CD4-positive, alpha-beta T cell treated with Interleukin-15 for 1 hour (primary cell): ENCODE measurements around the gene ABLIM1.

Source experiments
- DNase-seq: peaks from one replicate; pipeline ENCODE4 v3.0.0-alpha.2; 2020

The ABLIM1 gene

DNA sequence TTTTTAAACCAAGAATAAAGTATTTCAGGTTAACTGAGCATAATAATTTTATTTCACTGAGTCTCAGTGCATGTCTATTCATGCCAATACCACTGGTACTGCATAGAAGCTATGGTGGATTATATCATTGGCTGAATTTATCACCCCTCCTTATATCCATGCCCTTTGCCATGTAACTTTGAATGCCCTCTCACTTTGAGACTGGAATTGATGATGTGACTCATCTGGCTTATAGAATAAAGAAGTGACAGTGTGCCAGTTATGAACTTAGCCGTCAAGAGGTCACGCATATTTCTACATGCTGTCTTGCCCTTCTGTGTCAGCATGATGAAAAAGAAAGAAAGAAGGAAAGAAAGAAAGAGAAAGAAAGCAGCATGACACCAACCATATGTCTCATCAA, 20.7 kb upstream of the ABLIM1 start:
- DNase-seq: no peak

DNA sequence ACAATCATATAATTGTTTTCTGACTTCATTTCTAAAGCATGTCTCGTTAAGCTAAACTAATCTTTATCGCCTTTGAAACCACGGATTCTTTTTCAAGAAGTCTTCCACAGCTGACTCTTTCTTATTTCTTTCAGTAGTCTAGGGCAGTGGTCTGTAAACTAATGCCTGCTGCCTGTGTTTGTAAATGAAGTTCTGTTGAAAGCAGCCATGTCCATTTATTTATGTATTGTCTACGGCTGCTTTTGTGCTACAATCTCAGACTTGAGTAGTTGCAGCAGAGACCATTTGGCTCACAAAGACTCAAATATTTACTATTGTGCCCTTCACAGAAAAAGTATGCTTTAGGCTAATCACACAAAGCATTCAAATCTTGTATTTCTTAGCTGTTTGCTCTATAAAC, 20.3 kb upstream of the ABLIM1 start:
- DNase-seq: no peak

DNA sequence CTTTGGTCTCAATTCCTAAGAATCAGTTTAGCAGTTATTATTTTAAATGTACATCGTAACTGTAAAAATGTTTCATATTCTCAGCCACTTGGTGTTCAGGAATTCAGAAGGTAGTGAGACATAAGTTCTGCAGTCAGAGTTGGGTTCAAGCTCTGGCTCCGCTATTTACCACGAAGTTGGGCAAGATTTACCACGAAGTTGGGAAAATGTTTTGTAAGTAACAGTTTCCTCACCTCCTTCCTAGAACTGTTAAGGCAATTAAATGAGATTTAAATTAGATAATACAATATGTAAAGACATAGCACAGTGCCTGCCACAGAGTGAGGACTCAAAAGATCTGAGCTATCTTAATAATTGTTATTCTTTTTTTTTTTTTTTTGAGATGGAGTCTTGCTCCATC, 16.3 kb upstream of the ABLIM1 start:
- DNase-seq: no peak

DNA sequence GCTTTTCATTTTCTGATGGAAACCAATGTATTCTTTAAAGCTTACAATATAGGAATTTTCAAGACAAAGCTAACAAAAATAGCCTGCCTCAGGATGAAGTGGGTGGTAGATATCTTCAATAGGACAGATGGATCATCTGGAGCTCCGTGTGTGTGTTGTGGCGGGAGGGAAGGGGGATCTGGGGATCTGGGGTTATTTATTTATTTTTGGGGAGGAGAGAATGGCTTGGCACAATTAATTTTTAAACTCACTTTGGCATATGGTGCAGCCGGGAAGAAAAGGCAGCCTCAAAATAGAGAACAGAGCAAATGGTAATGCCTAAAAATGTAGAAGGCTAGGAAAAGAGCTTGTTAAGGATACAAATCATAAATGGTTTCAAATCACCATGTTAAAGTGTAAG, 11.6 kb upstream of the ABLIM1 start:
- DNase-seq: no peak

DNA sequence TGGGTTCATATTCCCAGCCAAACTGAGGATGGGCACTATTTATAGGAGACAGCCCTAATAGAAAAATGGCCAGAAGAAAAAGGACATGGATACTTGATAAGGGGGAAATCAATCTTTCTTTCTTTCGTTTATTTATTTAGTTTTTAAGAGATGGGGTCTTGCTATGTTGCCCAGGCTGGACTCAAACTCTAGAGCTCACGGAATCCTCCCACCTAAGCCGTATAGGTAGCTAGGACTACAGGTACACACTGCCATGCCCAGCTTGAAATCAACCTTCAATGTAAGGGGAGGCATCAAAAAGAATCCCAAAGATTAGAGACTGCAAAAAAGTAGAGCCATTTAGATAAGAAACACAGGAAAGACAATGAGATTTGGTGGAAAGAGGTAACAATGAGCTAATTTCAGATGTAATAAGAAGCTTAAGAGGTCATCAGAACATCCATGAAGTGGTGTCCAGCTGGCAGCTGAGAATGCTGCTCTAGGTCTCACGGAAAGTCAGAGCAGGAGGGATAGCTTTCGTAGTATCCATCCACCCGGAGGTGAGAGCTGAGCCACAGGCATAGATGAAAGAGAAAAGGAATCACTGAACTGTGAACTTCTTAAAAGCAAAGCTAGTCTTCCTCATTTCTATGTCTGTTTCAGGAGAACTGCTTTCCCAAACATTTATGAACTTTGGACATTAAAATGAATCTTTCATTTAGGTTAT, 10.5 kb upstream of the ABLIM1 start:
- DNase-seq: no peak

DNA sequence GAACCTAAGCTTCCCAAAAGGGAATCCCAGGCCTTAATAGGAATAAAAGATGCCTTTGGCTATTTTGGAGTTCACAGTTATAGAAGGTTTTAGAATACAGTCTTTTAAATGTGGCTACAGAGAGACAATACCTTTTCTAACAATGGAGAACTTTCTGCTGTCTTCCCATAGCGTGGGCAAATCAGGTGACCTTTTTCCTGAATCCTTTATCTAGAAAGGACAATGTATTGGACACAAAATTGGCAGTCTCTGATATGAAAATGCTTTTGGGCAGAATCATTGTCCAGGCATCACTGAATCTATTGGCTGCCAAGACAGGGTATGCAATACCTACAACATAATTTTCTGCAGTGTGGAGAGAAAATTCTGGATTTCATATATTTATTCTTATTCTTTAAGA, 7.8 kb upstream of the ABLIM1 start:
- no peak for DNase-seq

DNA sequence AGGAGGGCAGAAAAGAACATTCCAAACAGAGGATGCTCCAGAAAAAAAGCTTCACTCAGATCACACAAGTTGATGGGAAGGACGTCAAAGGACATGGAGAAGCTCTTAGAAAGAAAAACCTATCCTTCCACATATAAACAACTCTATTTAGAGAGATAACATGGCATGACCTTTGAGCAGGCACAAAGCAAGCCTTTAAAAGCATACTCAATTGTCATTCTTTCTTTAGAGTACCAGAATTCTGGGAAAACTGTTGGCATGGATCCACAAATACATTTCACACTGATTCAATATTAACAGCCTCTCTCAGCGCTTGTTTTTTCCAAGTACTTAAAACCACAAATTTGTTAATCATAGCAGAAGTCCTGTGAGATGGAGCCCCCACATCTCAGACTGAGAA, 7.3 kb upstream of the ABLIM1 start:
- no peak for DNase-seq

DNA sequence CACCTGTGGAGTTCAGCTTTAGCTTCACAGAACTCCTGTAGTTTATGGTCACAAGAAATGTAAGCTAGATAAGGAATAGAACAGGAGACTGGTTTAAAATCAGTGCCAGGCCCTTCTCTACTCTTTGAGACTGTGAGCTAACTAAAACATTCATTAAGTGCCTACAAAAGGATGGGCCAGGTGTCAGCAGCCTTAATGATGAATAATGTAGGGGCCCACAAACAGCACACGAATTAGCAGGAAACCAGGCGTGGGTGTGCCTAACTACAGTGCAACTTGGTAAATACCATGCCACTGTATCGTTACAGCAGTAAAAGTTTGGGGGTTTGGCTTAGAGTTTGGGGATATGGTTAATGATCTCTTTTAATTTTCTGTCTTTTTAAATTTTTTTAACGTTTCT, 6.1 kb upstream of the ABLIM1 start:
- no peak for DNase-seq

DNA sequence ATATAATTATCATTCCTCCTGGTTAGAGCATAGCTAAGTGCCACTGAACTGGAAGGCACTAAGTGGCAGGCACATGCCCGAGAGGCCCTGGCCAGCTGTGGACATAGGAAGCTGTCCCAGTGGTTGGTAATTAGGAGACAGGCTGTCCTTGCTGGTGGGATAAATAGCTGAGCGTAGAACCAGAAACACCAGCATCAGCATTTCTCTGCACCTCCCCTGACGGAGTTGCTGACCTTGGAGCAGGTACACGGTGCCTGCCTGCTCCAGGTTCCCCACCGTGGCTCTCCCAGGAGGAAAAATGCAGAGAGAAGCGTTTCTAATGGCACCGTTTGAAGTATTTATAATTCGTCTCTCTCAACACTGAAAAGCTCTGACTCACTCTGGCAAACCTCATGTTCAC, 5.6 kb upstream of the ABLIM1 start:
- DNase-seq: no peak

DNA sequence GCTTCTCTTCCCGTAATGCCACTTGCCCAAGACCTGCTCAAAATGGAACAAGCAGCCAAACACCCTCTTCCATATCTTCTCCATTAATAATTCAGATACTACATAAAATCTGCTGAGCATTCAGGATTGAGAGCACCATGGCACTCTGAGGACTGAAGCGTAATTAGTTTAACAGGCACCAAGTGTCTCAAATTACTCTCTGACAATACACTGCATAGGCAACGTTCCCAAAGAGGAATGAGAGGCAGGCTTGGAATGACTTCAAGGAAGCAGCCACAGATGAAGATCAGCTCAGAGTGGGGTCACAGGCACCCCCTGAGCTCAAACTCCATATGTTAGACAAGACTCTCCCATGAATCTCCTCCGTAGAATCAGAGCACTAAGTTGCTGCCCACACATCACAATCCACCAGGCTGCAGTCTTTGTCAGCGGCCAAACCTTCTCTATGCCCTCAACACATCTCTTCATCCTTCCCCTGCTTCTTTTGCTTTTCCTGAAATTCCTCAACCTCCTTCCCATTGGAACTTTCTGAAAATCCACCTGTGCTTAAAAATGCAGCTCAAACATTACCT, 4.7 kb upstream of the ABLIM1 start:
- no peak for DNase-seq

DNA sequence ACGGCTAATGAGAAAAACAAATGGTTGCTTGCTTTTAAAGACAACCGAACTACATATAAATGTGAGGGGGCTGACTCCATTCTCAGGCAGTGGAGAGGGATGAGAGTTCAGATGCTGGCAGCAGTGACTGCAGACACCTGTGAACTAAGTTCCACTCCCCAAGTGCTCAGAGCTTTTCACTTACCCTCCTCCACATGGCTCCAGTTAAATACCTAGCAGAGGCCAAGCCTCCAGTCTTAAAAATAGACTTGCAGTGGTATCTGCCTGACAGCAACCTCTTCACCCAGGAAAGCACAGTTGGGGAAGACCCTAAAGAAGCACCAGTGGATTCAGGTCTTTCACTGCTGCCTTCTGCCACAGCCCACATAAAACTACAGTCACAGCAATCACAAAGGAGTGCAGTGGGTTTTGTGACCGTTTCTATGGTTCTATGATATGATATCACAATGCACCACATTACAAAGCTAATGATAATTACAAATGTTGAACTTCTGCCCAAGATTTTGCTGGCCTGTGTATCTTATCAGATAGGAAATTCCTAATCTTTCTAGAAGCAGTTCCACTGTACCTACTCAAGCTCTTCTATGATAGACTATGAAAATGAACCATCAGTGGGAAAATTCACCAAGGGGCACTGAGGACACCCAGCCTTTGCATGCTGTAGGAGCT, 3.3 kb upstream of the ABLIM1 start:
- DNase-seq: no peak

DNA sequence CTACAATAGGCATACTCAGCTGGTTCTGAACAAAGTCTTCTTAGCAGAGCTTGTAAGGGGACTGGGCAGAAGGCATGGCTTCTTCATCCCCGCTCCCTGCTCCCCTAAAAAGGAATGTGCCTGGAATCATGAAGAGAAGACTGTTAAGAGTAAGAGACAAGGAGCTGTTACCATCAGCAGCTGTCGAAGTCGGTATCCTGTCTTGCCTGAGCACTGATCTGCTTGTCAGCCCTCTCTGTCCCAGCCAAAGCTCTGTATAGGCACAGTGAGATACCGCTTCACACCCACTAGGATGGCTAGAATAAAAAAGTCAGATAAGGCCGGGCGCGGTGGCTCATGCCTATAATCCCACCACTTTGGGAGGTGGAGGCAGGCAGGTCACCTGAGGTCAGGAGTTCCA, 2.4 kb downstream of the ABLIM1 start:
- DNase-seq: no peak

DNA sequence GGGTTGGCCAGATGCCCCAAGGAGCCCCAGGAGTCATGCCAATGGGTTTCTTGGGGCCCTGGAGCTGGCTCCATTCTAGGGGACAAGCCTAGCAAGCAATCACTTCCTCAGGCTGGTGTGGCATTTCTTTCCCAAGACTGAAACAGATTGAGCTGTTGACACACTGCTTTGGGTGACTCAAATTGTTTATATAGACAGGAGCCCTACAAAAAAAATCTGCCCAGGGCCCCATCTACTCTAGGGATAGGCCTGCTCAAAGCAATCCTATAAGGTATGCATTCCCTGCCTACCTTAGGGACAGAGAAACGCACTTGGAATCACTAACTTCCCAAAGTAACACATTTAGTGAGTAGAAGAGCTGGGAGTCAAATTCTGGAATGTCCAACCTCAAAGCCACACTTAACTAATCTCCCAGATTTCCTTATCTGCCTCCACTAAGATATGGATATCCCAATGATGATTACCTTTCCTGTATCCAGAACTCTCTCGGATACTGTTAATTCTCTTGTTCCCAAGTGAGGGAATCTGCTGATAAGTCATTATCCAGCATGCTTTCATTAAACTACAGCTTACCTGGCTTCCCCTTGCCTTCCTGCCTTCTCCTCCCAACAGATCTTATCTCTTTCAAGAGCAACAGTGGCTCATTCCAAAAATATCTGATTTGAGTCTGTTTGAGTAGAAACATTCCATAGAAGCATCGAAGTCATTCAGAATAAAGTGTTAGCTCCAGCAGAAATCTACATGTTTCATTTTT, 3.1 kb downstream of the ABLIM1 start:
- no peak for DNase-seq

DNA sequence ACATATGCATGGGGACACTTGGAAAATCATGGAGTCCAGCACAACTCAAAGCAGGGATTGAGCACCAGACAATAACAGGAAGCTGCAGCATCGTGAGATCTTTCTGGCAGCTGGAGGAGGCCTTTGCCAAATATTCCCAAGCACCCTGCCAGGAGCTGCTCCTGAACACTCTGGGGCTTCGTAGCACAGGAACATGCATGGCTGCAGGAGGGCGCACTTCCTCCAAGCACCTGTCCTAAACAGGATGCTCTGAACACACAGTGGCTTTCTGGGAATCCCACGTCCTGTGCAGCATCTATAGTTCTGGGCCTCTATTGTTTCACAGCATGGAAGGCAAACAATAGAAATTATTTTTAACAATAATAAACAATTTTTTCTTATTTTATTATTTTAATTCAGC, 4.1 kb downstream of the ABLIM1 start:
- no peak for DNase-seq

DNA sequence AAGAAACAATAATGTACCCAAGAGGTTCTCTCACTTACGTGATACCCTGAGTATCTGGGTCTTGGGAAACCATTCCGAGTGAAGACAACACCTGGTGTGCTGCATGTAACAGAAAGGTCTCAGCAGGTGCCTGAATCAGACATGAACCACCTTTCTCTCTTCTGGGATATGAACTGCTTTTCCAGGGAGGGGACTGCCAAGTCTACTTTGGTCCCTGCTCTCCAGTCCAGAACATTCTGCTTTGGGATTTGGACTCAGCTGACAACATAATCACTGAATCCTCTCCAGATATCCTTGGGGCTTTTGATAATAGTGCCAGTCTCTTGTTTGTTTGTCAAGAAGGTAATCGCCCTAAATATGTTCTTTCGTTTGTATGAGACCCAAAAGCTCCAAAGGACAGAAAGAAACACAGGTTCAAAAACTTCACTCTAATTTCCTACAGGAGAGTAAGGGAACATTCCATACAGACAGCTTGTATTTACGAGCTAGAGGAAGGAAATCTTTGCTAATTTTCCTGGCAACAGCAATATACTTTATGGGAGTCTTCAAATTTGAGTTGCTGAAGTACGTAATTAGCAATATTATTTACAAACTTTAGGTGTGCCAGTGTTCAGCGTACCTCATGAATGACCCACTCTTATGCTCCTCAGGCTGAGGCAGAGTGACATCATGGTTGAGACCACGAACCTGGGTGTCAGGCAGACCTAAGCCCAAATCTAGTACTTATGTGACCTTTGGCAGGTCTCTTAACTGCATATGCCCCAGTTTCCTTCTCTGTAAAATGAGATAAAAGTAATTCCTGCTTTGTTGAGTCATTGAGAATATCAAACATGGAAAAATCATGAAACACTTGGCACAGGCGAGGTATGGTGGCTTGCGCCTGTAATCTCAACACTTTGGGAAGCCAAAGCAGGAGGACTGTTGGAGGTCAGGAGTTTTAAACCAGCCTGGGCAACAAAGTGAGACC, 5.4 kb downstream of the ABLIM1 start:
- no peak for DNase-seq

DNA sequence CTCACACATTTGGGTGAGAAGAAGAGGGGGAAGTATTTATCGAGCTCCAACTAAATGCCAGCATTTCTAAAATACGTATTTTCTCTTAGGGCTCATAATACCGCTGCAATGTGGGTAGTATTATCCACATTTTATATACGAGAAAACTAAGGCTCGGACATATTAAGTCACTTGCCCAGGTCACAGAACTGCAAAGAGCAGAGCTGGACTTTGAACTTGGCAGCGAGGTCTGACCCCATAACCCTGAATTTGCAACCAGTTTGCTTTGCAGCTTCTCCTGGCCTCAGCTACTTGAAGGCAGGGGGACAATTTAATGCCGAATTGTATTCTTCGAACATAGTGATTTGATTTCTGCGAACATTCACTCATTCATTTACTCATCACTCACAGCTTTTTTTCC, 7.2 kb downstream of the ABLIM1 start:
- DNase-seq: no peak

DNA sequence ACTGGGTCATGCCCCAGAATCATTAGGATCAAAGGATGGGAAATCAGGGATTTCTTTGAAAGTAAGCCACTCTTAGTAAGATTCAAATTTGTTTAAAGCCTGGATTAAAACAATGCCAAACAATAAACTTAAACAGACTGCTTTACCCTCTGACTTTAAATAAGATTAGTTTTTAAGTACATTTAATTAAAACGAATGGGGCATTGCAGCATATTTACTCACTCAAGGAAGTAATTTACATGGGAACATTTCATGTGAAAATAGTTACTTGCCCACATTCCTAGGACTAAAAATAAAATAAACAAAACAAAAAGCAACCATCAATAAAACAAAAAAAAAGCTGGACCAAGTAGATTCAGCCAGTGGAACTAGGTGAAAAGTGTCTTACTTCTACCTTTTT, 7.8 kb downstream of the ABLIM1 start:
- DNase-seq: no peak

DNA sequence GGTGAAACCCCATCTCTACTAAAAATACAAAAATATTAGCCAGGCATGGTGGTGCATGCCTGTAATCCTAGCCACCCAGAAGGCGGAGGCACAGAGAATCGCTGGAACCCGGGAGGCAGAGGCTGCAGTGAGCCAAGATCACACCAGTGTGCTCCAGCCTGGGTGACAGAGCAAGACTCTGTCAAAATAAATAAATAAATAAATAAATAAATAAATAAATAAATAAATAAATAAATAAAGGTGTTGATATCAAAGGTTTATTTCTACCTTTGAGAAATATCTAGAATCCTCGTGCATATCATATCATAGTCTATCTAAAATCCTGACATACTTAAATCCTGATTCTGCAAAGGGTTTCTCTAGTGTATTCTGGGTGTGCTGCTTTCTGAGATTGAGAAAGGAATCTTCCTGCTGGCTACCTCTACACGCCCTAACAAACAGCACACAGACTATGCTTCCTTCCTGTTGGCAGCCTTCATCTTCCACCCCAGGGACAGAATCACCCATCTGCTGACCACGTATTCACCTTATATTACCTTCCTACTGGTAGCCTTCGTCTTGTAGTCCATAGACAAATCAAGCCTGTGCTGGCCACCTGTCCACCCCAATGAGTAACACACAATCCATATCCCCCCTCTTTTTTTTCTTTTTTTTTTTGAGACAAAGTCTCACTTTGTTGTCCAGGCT, 8.7 kb downstream of the ABLIM1 start:
- no peak for DNase-seq

DNA sequence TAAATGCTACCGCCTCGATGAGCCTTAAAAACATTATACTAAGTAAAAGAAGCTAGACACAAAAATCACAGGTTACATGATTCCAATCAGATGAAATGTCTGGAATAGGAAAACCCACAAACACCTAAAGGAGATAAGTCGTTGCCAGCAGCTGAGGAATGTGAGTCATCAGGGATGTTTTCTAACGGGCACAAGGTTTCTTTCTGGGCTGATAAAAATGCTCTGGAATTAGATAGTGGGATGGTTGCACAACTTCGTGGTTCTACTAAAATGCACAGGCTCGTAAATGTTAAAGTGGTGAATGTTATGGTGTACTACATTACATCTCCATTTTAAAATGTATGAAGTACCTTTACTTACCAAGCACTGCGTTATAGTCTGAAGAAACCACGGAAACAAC, 9.7 kb downstream of the ABLIM1 start:
- no peak for DNase-seq

DNA sequence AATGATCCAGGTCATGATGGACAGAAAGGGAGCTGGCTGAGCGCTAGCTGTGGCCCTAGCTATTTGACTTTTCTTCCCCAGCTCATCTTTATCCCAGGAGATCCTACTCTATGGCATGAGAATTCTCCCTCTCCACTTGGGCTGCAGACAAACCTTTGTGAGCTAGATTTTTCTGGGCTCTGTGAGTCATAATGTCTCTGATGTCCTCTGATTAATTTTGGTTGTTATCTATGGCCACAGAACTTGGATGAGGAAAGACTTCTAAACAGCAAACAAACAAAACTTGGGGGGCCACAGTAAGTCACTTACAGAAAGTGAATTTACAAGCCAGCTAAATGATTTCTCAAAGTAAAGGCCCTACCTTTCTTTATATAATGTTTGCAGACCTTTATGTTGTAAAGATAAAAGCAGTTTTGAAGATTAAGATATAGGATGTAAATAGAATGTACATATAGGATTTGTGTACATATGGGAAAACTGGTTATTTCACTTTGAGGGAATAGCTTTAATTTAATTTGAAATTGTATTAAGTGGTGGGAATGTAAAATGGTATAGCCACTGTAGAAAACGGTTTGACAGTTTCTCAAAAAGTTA, 10.4 kb downstream of the ABLIM1 start:
- no peak for DNase-seq

DNA sequence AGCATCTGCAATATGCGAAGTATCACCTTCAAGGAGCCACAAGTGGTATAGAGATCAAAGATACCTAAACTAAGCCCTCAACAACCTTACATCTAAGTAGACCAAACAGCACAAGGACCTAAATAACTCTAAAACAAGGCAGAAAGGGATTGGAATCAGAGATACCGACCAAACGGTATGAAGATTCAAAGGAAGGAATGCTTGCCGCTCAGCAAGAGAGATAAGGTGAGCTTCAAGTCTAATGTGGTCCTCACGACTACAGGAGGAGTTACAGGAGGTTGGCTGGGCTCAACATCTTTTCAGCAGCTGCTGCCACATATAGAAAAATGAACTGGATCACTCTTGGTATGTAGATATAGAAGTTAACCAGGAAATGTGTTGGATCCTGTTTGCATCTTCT, 11.6 kb downstream of the ABLIM1 start:
- DNase-seq: no peak

DNA sequence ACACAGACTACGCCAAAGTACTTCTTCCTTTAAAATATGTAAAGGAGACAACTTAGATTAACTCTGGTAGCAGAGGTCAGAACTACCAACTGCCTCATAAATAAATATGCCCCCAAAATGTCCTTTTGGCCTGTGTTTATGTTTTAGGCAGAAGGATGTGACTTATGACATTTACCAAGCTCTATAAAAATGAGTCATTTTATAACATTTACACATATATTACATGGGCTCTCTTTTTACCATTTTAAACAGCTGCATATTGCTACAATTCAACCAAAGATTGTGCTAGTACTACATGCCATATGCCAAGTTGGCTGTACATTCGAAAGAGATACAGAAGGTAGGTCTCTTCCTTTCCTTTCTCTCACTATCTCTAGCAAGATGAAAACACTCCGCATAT, 12.4 kb downstream of the ABLIM1 start:
- DNase-seq: no peak
